NT2/D1 (cell line): ENCODE results near the gene TLCD4.

Experiments
- DNase-seq: peaks from one replicate; pipeline ENCODE4 v3.0.0-alpha.2; 2011; ENCODE audit warnings: low read depth, low spot score
- H3K27me3 ChIP-seq: 2 replicates; pipeline ENCODE4 v1.6.0; 2011; ENCODE audit warnings: mild to moderate bottlenecking; ENCODE audit not compliant: insufficient read length, insufficient read depth
- H3K36me3 ChIP-seq: 2 replicates; pipeline ENCODE4 v1.6.1; 2011; ENCODE audit warnings: mild to moderate bottlenecking, low read length, mixed read lengths; ENCODE audit not compliant: insufficient read depth, insufficient read length
- H3K4me1 ChIP-seq: 2 replicates; pipeline ENCODE4 v1.5.1; 2011; ENCODE audit not compliant: insufficient read depth, insufficient read length
- H3K4me3 ChIP-seq: 2 replicates; pipeline ENCODE4 v1.5.1; 2011; ENCODE audit warnings: low read depth; ENCODE audit not compliant: insufficient read length
- H3K9ac ChIP-seq: 2 replicates; pipeline ENCODE4 v1.6.0; 2011; ENCODE audit warnings: low read depth; ENCODE audit not compliant: insufficient read length
- H3K9me3 ChIP-seq: 2 replicates; pipeline ENCODE4 v1.5.1; 2011; ENCODE audit warnings: mild to moderate bottlenecking, low read length; ENCODE audit not compliant: insufficient read depth
- SUZ12 ChIP-seq: IDR thresholded peaks from 2 replicates; pipeline ENCODE4 v1.6.1; 2011; ENCODE audit not compliant: insufficient read length, insufficient read depth; ENCODE audit errors: extremely low read depth
- YY1 ChIP-seq: IDR thresholded peaks from 2 replicates; pipeline ENCODE4 v1.6.1; 2011; ENCODE audit not compliant: insufficient read length, insufficient read depth
- ZNF274 ChIP-seq: IDR thresholded peaks from 2 replicates; pipeline ENCODE4 v1.6.1; 2011; ENCODE audit warnings: mild to moderate bottlenecking, low read depth, low read length

Gene TLCD4

GRCh38 chr1:95096218-95096841 is 20.8 kb upstream of the TLCD4 start:
- H3K4me3 ChIP-seq, result no peak overlapping the region
- TF ChIP-seq ZNF274 (no peak), SUZ12 (no peak), YY1 (no peak)

GRCh38 chr1:95097426-95097825 is 19.7 kb upstream of the TLCD4 start:
- no peak for DNase-seq
- Histone ChIP-seq H3K9ac (no peak overlapping the region), H3K27me3 (no peaks in the 10 kb centered on the region), H3K4me3 (no peak overlapping the region), H3K4me1 (no peaks in the 10 kb centered on the region), H3K36me3 (no peaks in the 10 kb centered on the region), H3K9me3 (no peaks in the 10 kb centered on the region)
- no peak for TF ChIP-seq ZNF274
- TF ChIP-seq YY1, result no peak

More at GRCh38 chr1:95096218-95096841, 20.8 kb upstream of the TLCD4 start:
- Histone ChIP-seq H3K9me3 (no peaks in the 10 kb centered on the region; the same call in 1 of the 2 replicates), H3K27me3 (no peaks in the 10 kb centered on the region), H3K9ac (no peak overlapping the region), H3K36me3 (no peaks in the 10 kb centered on the region), H3K4me1 (no peaks in the 10 kb centered on the region)
- no peak for DNase-seq

GRCh38 chr1:95098196-95098595 is 19.0 kb upstream of the TLCD4 start:
- no peak overlapping the region for H3K4me3 ChIP-seq
- no peaks in the 10 kb centered on the region for H3K27me3 ChIP-seq
- no peak for DNase-seq
- H3K9ac ChIP-seq, result no peak overlapping the region
- H3K36me3 ChIP-seq, result no peaks in the 10 kb centered on the region
- no peaks in the 10 kb centered on the region for H3K9me3 ChIP-seq
- TF ChIP-seq YY1, result no peak
- TF ChIP-seq SUZ12, result no peak
- no peak for TF ChIP-seq ZNF274
- no peaks in the 10 kb centered on the region for H3K4me1 ChIP-seq

- Histone ChIP-seq H3K4me1 (no peaks in the 10 kb centered on the region), H3K27me3 (no peaks in the 10 kb centered on the region), H3K9me3 (no peaks in the 10 kb centered on the region), H3K9ac (no peak overlapping the region), H3K36me3 (no peaks in the 10 kb centered on the region), H3K4me3 (no peak overlapping the region)
- no peak for DNase-seq
- TF ChIP-seq SUZ12 (no peak), YY1 (no peak), ZNF274 (no peak)
Measured at GRCh38 chr1:95108792-95109191, 8.4 kb upstream of the TLCD4 start.

GRCh38 chr1:95111014-95111413 is 6.1 kb upstream of the TLCD4 start:
- no peak overlapping the region for H3K9ac ChIP-seq
- no peak overlapping the region for H3K4me3 ChIP-seq
- TF ChIP-seq SUZ12 (no peak), ZNF274 (no peak), YY1 (no peak)

GRCh38 chr1:95113684-95114083 is 3.5 kb upstream of the TLCD4 start:
- no peak overlapping the region for H3K9ac ChIP-seq
- H3K4me1 ChIP-seq, result no peaks in the 10 kb centered on the region
- no peak for DNase-seq
- no peaks in the 10 kb centered on the region for H3K9me3 ChIP-seq
- H3K27me3 ChIP-seq, result peaks cover 10% of the 10 kb centered on the region
- no peaks in the 10 kb centered on the region for H3K36me3 ChIP-seq
- TF ChIP-seq YY1, result no peak
- TF ChIP-seq SUZ12, result no peak
- no peak for TF ChIP-seq ZNF274
- H3K4me3 ChIP-seq, result no peak overlapping the region

More at GRCh38 chr1:95111014-95111413, 6.1 kb upstream of the TLCD4 start:
- H3K4me1 ChIP-seq, result no peaks in the 10 kb centered on the region
- no peaks in the 10 kb centered on the region for H3K9me3 ChIP-seq
- H3K27me3 ChIP-seq, result no peaks in the 10 kb centered on the region
- no peaks in the 10 kb centered on the region for H3K36me3 ChIP-seq
- no peak for DNase-seq

- H3K27me3 ChIP-seq, result peaks cover 30% of the 10 kb centered on the region
- DNase-seq, result no peak
- H3K4me3 ChIP-seq, result no peak overlapping the region
- no peaks in the 10 kb centered on the region for H3K9me3 ChIP-seq
- H3K9ac ChIP-seq, result no peak overlapping the region
- no peaks in the 10 kb centered on the region for H3K36me3 ChIP-seq
- TF ChIP-seq YY1 (no peak), SUZ12 (no peak), ZNF274 (no peak)
- H3K4me1 ChIP-seq, result no peaks in the 10 kb centered on the region
Measured at GRCh38 chr1:95115708-95116137, 1.4 kb upstream of the TLCD4 start.
